Measurements from ENCODE around the gene NHSL2. TPM values are rescaled to one million over a fixed set of nuclear protein-coding genes. Genes with fewer than 3 reads are reported as not detected.
A peak's percentile ranks its signal among the peaks of the same experiment; 100 is the strongest.

NHSL2 gene
- total RNA-seq, 1 donor from 2014 or later: 13.0 TPM

DNA sequence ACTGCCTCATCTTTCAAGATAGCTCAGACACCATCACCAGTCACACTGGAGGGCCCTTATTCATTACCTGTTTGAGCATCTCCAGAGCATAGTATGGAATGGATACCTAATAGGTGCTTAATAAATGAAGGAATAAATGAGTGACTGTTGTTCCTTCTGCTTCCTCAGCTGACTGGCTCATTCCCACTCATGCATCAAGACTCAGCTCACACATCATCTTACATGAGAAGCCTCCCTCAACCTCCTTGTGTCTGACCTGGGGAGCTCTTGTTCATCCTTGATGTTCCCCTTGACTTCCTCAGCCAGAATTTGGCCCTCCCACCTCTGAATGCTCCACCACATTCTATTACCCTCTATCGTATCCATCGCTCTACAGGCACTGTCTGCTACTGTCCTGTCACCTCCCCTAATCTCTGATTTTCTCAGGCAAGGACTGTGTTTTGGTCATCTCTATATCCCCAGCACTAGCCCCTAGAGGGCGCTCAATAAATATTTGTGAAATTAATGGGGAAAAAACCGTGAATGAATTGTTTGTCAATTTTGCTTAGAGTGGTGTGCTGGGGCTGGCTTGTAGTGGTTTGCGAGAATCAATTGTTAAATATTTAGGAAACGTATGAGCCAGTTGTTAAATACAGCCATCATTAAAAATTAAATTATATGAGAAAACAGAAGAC is 88.3 kb downstream of the NHSL2 start:
- no peak overlapping the region for H3K4me3 Mint-ChIP-seq (ENCODE audit: unreplicated experiment)
- peak; percentile 88 for FAIRE-seq
- no peaks in the 10 kb centered on the region for H3K27me3 Mint-ChIP-seq (ENCODE audit: low read depth, unreplicated experiment)
- Histone ChIP-seq H3K4me1 (ENCODE audit: insufficient read depth, low read length) (peaks cover 17% of the 10 kb centered on the region), H3K9me3 (ENCODE audit: insufficient read depth, low read depth, low read length) (no peaks in the 10 kb centered on the region), H4K20me1 (ENCODE audit: insufficient read depth, low read length) (no peaks in the 10 kb centered on the region), H3K4me2 (ENCODE audit: low read length) (no peak overlapping the region), H3K27me3 (ENCODE audit: insufficient read depth, low read length) (no peaks in the 10 kb centered on the region), H2AFZ (ENCODE audit: low read depth, low read length) (no peak overlapping the region), H3K36me3 (ENCODE audit: insufficient read depth, low read length) (no peaks in the 10 kb centered on the region), H3K27ac (ENCODE audit: low read depth, low read length) (no peak overlapping the region), H3K4me3 (ENCODE audit: insufficient read depth, low read depth, low read length) (no peak overlapping the region), H3K79me2 (ENCODE audit: insufficient read depth, low read length) (no peaks in the 10 kb centered on the region), H3K9ac (ENCODE audit: low read length) (no peak overlapping the region)
- H3K9me3 Mint-ChIP-seq (ENCODE audit: unreplicated experiment): no peaks in the 10 kb centered on the region
- TF ChIP-seq, protein P1, sequence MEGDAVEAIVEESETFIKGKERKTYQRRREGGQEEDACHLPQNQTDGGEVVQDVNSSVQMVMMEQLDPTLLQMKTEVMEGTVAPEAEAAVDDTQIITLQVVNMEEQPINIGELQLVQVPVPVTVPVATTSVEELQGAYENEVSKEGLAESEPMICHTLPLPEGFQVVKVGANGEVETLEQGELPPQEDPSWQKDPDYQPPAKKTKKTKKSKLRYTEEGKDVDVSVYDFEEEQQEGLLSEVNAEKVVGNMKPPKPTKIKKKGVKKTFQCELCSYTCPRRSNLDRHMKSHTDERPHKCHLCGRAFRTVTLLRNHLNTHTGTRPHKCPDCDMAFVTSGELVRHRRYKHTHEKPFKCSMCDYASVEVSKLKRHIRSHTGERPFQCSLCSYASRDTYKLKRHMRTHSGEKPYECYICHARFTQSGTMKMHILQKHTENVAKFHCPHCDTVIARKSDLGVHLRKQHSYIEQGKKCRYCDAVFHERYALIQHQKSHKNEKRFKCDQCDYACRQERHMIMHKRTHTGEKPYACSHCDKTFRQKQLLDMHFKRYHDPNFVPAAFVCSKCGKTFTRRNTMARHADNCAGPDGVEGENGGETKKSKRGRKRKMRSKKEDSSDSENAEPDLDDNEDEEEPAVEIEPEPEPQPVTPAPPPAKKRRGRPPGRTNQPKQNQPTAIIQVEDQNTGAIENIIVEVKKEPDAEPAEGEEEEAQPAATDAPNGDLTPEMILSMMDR (IDR thresholded peaks at IDR 0.05; ENCODE audit: insufficient read depth, low read depth, low read length): peak; percentile 62
- TF ChIP-seq EZH2 (IDR thresholded peaks at IDR 0.05; ENCODE audit: insufficient read depth, low read length): no peak
- H3K27ac Mint-ChIP-seq (ENCODE audit: unreplicated experiment): no peak overlapping the region
- H3K4me1 Mint-ChIP-seq (ENCODE audit: low read depth, unreplicated experiment): peaks cover 56% of the 10 kb centered on the region
- DNase-seq (ENCODE audit: low read depth): no peak
- peaks cover 1% of the 10 kb centered on the region for H3K36me3 Mint-ChIP-seq (ENCODE audit: low read depth, unreplicated experiment)

DNA sequence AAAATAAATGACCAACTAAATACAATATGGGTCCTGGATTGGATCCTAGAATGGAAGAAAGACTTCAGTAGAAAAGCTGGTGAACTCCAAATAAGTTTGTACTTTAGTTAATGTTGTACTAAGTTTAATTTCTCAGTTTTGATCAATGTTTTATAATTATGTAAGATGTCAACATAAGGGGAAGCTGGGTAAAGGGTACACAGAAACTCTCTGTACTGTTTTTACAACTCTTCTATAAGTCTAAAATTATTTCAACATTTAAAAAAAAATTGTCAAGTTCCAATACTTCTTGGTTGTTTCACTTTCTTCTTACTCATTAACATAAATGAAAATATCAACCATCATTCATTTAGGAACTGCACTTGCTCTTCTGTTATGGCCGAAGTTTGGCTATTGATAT is 88.9 kb downstream of the NHSL2 start:
- Histone ChIP-seq H3K27ac (ENCODE audit: low read depth, low read length) (no peak overlapping the region), H3K4me1 (ENCODE audit: insufficient read depth, low read length) (peaks cover 22% of the 10 kb centered on the region), H3K9me3 (ENCODE audit: insufficient read depth, low read depth, low read length) (no peaks in the 10 kb centered on the region), H3K9ac (ENCODE audit: low read length) (no peak overlapping the region), H3K27me3 (ENCODE audit: insufficient read depth, low read length) (no peaks in the 10 kb centered on the region), H3K4me3 (ENCODE audit: insufficient read depth, low read depth, low read length) (no peak overlapping the region), H3K4me2 (ENCODE audit: low read length) (no peak overlapping the region), H3K79me2 (ENCODE audit: insufficient read depth, low read length) (no peaks in the 10 kb centered on the region), H4K20me1 (ENCODE audit: insufficient read depth, low read length) (no peaks in the 10 kb centered on the region), H3K36me3 (ENCODE audit: insufficient read depth, low read length) (no peaks in the 10 kb centered on the region), H2AFZ (ENCODE audit: low read depth, low read length) (no peak overlapping the region)
- Mint-ChIP-seq H3K27ac (ENCODE audit: unreplicated experiment) (no peak overlapping the region), H3K4me3 (ENCODE audit: unreplicated experiment) (no peak overlapping the region), H3K36me3 (ENCODE audit: low read depth, unreplicated experiment) (peaks cover 1% of the 10 kb centered on the region), H3K9me3 (ENCODE audit: unreplicated experiment) (no peaks in the 10 kb centered on the region), H3K27me3 (ENCODE audit: low read depth, unreplicated experiment) (no peaks in the 10 kb centered on the region), H3K4me1 (ENCODE audit: low read depth, unreplicated experiment) (peaks cover 51% of the 10 kb centered on the region)
- TF ChIP-seq EZH2 (IDR thresholded peaks at IDR 0.05; ENCODE audit: insufficient read depth, low read length): no peak
- TF ChIP-seq, protein P1 (IDR thresholded peaks at IDR 0.05; ENCODE audit: insufficient read depth, low read depth, low read length): no peak
- FAIRE-seq (peak; percentile 26), DNase-seq (ENCODE audit: low read depth) (no peak)

DNA sequence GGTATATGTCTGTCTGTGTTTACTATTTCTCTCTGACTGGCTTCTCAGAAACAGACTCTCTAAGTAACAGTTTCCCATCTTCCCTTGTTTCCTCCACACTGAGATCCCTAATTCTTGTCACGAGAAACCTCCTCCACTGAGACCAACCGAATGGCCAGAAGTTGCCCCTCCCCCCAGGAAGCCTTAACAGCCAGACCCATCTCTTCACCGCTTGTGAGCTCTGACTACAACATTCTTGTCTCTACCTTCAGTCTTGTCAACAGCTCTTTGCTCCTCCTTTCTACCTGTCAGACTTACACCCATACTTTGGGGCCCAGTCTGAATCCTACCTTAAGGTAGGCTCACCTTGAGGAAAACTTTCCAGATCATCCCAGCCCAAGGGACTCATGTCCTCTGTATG is 90.8 kb downstream of the NHSL2 start:
- peaks cover 35% of the 10 kb centered on the region for H3K4me1 Mint-ChIP-seq (ENCODE audit: low read depth, unreplicated experiment)
- Histone ChIP-seq H3K27me3 (ENCODE audit: insufficient read depth, low read length) (no peaks in the 10 kb centered on the region), H2AFZ (ENCODE audit: low read depth, low read length) (no peak overlapping the region), H3K79me2 (ENCODE audit: insufficient read depth, low read length) (no peaks in the 10 kb centered on the region), H3K4me1 (ENCODE audit: insufficient read depth, low read length) (peaks cover 26% of the 10 kb centered on the region), H3K36me3 (ENCODE audit: insufficient read depth, low read length) (no peaks in the 10 kb centered on the region), H3K9ac (ENCODE audit: low read length) (no peak overlapping the region), H3K4me2 (ENCODE audit: low read length) (no peak overlapping the region), H3K9me3 (ENCODE audit: insufficient read depth, low read depth, low read length) (no peaks in the 10 kb centered on the region), H3K4me3 (ENCODE audit: insufficient read depth, low read depth, low read length) (no peak overlapping the region), H4K20me1 (ENCODE audit: insufficient read depth, low read length) (no peaks in the 10 kb centered on the region), H3K27ac (ENCODE audit: low read depth, low read length) (no peak overlapping the region)
- peak overlapping the region; percentile 17 for H3K4me3 Mint-ChIP-seq (ENCODE audit: unreplicated experiment)
- FAIRE-seq (peak; percentile 80), DNase-seq (ENCODE audit: low read depth) (no peak)
- H3K27me3 Mint-ChIP-seq (ENCODE audit: low read depth, unreplicated experiment): no peaks in the 10 kb centered on the region
- peak overlapping the region; percentile 89 for H3K27ac Mint-ChIP-seq (ENCODE audit: unreplicated experiment)
- no peak for TF ChIP-seq EZH2 (IDR thresholded peaks at IDR 0.05; ENCODE audit: insufficient read depth, low read length)
- TF ChIP-seq, protein P1 (IDR thresholded peaks at IDR 0.05; ENCODE audit: insufficient read depth, low read depth, low read length): no peak
- no peaks in the 10 kb centered on the region for H3K9me3 Mint-ChIP-seq (ENCODE audit: unreplicated experiment)
- H3K36me3 Mint-ChIP-seq (ENCODE audit: low read depth, unreplicated experiment): peaks cover 1% of the 10 kb centered on the region
